SK-N-SH treated with all-trans-retinoic acid at 6 μM for 48 hours (cell line): ENCODE data around the gene TPRG1L.

Source experiments
- ATAC-seq: fragments of 200-7000 bp; cut with Tn5 transposase; 3 replicates; pipeline ENCODE4 v1.9.1; 2020; ENCODE audit warnings: mild to moderate bottlenecking, moderate library complexity
- BACH2 ChIP-seq: fragments of 250-450 bp; sonication (Bioruptor Pico); IDR thresholded peaks from 2 replicates; pipeline ENCODE4 v1.9.0; 2021; ENCODE audit warnings: mild to moderate bottlenecking, borderline replicate concordance
- ESRRG ChIP-seq: fragments of 250-450 bp; sonication (Bioruptor Pico); IDR thresholded peaks from 2 replicates; pipeline ENCODE4 v1.6.1; 2021; ENCODE audit warnings: mild to moderate bottlenecking
- ISL1 ChIP-seq: fragments of 250-450 bp; sonication (Bioruptor Pico); IDR thresholded peaks from 2 replicates; pipeline ENCODE4 v2.1.2; 2022; ENCODE audit warnings: mild to moderate bottlenecking, moderate library complexity
- OSR1 ChIP-seq: fragments of 250-450 bp; sonication (Bioruptor Pico); IDR thresholded peaks from 2 replicates; pipeline ENCODE4 v1.8.0; 2022; ENCODE audit warnings: moderate library complexity, mild to moderate bottlenecking, inconsistent platforms
- PPARA ChIP-seq: fragments of 250-450 bp; sonication (Bioruptor Pico); IDR thresholded peaks from 2 replicates; pipeline ENCODE4 v1.5.0; 2020; ENCODE audit warnings: mild to moderate bottlenecking, borderline replicate concordance
- RARB ChIP-seq: fragments of 250-450 bp; sonication (Bioruptor Pico); IDR thresholded peaks from 2 replicates; pipeline ENCODE4 v1.8.0; 2021; ENCODE audit warnings: mild to moderate bottlenecking, moderate library complexity
- SNAI2 ChIP-seq: fragments of 250-450 bp; sonication (Bioruptor Pico); IDR thresholded peaks from 2 replicates; pipeline ENCODE4 v1.5.0; 2020; ENCODE audit warnings: mild to moderate bottlenecking, moderate library complexity
- TCF4 ChIP-seq: fragments of 250-450 bp; sonication (Bioruptor Pico); IDR thresholded peaks from 2 replicates; pipeline ENCODE4 v1.8.0; 2021; ENCODE audit warnings: mild to moderate bottlenecking, moderate library complexity, borderline replicate concordance
- TOX ChIP-seq: fragments of 250-450 bp; sonication (Bioruptor Pico); IDR thresholded peaks from 2 replicates; pipeline ENCODE4 v1.8.0; 2021; ENCODE audit warnings: mild to moderate bottlenecking, moderate library complexity, borderline replicate concordance
- ZC3H10 ChIP-seq: fragments of 250-450 bp; sonication (Bioruptor Pico); IDR thresholded peaks from 2 replicates; pipeline ENCODE4 v1.5.1; 2021; ENCODE audit warnings: mild to moderate bottlenecking, moderate library complexity
- ZFP3 ChIP-seq: fragments of 250-450 bp; sonication (Bioruptor Pico); IDR thresholded peaks from 2 replicates; pipeline ENCODE4 v1.5.0; 2020; ENCODE audit warnings: mild to moderate bottlenecking, moderate library complexity
- ZFP30 ChIP-seq: fragments of 450-650 bp; formaldehyde crosslinking; IDR thresholded peaks from 2 replicates; pipeline ENCODE4 v1.5.0; 2022; ENCODE audit warnings: mild to moderate bottlenecking, moderate library complexity
- ZNF565 ChIP-seq: fragments of 450-650 bp; formaldehyde crosslinking; conservative IDR thresholded peaks from 2 replicates; pipeline ENCODE4 v1.5.0; 2020; ENCODE audit warnings: low read depth, mild to moderate bottlenecking, moderate library complexity
- ZNF70 ChIP-seq: fragments of 450-650 bp; formaldehyde crosslinking; IDR thresholded peaks from 2 replicates; pipeline ENCODE4 v1.5.0; 2020; ENCODE audit warnings: mild to moderate bottlenecking, moderate library complexity
- ZNF8 ChIP-seq: fragments of 450-650 bp; formaldehyde crosslinking; IDR thresholded peaks from 2 replicates; pipeline ENCODE4 v1.5.0; 2020; ENCODE audit warnings: mild to moderate bottlenecking, moderate library complexity
- TF ChIP-seq, protein P1 (sequence below): fragments of 250-450 bp; sonication (Bioruptor Pico); IDR thresholded peaks from 2 replicates; pipeline ENCODE4 v1.5.1; 2021; ENCODE audit warnings: mild to moderate bottlenecking, moderate library complexity
- TF ChIP-seq, protein P2 (sequence below): fragments of 250-450 bp; sonication (Bioruptor Pico); IDR thresholded peaks from 2 replicates; pipeline ENCODE4 v1.5.0; 2020; ENCODE audit warnings: mild to moderate bottlenecking, moderate library complexity
- TF ChIP-seq, protein P3 (sequence below): fragments of 250-450 bp; sonication (Bioruptor Pico); IDR thresholded peaks from 2 replicates; pipeline ENCODE4 v1.8.0; 2020; ENCODE audit warnings: mild to moderate bottlenecking, moderate library complexity, borderline replicate concordance
- TF ChIP-seq, protein P4 (sequence below): fragments of 250-450 bp; sonication (Bioruptor Pico); IDR thresholded peaks from 2 replicates; pipeline ENCODE4 v1.8.0; 2021; ENCODE audit warnings: low read depth, mild to moderate bottlenecking, moderate library complexity, borderline replicate concordance

The TPRG1L gene

DNA sequence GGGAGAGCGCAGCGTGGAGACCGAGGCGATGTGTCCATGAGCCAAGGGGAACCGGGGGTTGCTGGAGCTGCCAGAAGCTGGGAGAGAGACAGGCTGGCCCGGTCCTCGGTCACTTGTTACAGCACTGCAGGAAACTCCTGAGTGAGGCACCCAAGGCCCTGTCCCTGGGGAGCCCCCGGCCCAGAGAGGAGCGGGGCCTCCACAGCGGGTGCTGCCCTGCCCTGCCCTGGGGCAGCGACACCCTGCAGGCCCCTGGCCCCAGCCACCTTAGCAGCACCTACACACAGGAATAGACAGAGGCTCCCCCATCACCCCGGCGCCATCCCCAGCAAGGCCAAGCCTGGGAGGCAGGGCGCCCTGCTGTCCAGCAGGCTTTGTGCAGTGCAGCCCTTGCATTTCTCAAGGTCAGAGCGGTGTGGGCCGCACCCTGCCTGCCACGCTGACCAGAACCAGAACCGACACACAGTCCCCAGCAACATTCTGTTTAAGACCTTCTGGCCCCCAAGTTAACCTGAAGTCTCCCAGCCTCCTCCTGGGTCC lies 6.9 kb upstream of the TPRG1L start:
- no peak for ATAC-seq
- TF ChIP-seq, protein P1, sequence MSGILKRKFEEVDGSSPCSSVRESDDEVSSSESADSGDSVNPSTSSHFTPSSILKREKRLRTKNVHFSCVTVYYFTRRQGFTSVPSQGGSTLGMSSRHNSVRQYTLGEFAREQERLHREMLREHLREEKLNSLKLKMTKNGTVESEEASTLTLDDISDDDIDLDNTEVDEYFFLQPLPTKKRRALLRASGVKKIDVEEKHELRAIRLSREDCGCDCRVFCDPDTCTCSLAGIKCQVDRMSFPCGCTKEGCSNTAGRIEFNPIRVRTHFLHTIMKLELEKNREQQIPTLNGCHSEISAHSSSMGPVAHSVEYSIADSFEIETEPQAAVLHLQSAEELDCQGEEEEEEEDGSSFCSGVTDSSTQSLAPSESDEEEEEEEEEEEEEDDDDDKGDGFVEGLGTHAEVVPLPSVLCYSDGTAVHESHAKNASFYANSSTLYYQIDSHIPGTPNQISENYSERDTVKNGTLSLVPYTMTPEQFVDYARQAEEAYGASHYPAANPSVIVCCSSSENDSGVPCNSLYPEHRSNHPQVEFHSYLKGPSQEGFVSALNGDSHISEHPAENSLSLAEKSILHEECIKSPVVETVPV = no peak
- TF ChIP-seq TCF4 (no peak), ISL1 (CRISPR knock-in tag) (no peak), OSR1 (CRISPR knock-in tag) (no peak), RARB (CRISPR knock-in tag) (no peak), ESRRG (no peak), ZNF565 (CRISPR knock-in tag) (no peak), SNAI2 (CRISPR knock-in tag) (no peak)
- TF ChIP-seq, protein P2, sequence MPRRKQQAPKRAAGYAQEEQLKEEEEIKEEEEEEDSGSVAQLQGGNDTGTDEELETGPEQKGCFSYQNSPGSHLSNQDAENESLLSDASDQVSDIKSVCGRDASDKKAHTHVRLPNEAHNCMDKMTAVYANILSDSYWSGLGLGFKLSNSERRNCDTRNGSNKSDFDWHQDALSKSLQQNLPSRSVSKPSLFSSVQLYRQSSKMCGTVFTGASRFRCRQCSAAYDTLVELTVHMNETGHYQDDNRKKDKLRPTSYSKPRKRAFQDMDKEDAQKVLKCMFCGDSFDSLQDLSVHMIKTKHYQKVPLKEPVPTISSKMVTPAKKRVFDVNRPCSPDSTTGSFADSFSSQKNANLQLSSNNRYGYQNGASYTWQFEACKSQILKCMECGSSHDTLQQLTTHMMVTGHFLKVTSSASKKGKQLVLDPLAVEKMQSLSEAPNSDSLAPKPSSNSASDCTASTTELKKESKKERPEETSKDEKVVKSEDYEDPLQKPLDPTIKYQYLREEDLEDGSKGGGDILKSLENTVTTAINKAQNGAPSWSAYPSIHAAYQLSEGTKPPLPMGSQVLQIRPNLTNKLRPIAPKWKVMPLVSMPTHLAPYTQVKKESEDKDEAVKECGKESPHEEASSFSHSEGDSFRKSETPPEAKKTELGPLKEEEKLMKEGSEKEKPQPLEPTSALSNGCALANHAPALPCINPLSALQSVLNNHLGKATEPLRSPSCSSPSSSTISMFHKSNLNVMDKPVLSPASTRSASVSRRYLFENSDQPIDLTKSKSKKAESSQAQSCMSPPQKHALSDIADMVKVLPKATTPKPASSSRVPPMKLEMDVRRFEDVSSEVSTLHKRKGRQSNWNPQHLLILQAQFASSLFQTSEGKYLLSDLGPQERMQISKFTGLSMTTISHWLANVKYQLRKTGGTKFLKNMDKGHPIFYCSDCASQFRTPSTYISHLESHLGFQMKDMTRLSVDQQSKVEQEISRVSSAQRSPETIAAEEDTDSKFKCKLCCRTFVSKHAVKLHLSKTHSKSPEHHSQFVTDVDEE (CRISPR knock-in tag) = no peak

DNA sequence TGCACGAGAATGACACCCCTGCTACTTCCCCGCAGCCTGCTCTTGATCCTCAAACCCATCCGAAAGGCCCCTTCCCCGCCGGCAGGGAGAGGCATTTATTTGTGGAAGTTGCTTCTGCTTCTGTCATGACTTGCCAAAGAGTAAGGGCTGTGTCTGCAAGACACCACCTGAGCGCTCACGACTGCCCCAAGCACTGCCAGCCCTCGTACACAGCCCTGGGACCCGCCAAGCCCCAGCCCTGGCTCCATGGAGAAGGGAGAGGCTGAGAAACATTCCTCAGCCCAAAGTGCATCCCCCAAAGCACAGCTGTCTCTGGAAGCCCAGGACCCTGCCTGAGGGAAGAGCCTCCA lies 6.3 kb upstream of the TPRG1L start:
- TF ChIP-seq ESRRG = no peak
- no peak for TF ChIP-seq ZNF8 (CRISPR knock-in tag)
- TF ChIP-seq, protein P1 = no peak
- no peak for TF ChIP-seq TOX (CRISPR knock-in tag)
- no peak for TF ChIP-seq ZFP30 (CRISPR knock-in tag)
- TF ChIP-seq, all 23 proteins: peak for 0
- peak; percentile 5; the same call in 2 of the 3 replicates for ATAC-seq

DNA sequence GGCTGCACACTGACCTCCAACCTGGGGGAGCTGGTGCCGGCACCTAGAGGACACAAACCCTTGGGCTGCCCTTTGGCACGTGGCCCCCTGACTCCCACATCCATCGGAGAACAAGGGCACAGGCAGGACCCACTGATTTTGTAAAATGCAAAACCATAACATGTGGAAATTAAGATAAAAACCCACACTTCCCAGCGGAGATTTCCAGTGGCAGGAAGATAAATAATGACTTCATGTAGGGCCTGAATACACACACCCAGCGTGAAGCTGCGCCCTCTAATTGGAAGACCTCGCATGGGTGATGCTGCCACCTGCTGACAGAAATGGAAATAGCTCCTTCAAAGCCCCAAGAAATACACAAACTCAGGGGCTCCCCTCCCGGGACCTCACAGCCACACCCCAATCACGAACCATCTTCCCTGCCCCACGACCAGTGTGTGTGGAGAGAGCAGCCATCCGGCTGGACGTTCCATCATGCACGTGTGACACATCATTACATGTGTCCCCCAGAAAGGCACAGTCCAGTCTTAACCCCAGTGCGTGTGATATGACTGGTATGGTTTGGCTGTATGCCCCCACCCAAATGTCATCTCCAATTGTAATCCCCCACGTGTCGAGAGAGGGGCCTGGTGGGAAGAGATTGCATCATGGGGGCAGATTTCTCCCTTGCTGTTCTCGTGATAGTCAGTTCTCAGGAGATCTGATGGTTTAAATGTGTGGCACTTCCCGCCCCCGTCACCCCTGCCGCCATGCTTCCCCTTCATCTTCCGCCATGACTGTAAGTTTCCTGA lies 5.7 kb upstream of the TPRG1L start:
- peak; percentile 83 for ATAC-seq
- TF ChIP-seq, protein P3, sequence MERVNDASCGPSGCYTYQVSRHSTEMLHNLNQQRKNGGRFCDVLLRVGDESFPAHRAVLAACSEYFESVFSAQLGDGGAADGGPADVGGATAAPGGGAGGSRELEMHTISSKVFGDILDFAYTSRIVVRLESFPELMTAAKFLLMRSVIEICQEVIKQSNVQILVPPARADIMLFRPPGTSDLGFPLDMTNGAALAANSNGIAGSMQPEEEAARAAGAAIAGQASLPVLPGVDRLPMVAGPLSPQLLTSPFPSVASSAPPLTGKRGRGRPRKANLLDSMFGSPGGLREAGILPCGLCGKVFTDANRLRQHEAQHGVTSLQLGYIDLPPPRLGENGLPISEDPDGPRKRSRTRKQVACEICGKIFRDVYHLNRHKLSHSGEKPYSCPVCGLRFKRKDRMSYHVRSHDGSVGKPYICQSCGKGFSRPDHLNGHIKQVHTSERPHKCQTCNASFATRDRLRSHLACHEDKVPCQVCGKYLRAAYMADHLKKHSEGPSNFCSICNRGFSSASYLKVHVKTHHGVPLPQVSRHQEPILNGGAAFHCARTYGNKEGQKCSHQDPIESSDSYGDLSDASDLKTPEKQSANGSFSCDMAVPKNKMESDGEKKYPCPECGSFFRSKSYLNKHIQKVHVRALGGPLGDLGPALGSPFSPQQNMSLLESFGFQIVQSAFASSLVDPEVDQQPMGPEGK = no peak
- TF ChIP-seq ZNF70 (CRISPR knock-in tag) = no peak

DNA sequence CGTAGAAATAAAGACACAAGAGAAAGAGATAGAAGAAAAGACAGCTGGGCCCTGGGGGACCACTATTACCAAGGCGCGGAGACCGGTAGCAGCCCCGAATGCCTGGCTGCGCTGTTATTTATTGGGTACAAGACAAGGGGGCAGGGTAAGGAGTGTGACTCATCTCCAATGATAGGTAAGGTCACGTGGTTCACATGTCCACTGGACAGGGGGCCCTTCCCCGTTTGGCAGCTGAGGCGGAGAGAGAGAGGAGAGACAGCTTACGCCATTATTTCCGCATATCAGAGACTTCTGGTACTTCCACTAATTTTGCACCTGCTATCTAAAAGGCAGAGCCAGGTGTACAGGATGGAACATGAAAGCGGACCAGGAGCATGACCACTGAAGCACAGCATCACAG lies 4.1 kb upstream of the TPRG1L start:
- no peak for ATAC-seq
- no peak for TF ChIP-seq ISL1 (CRISPR knock-in tag)
- TF ChIP-seq ZC3H10 (CRISPR knock-in tag) = no peak
- no peak for TF ChIP-seq ESRRG
- TF ChIP-seq SNAI2 (CRISPR knock-in tag) = no peak
- TF ChIP-seq, protein P3 = no peak
- TF ChIP-seq RARB (CRISPR knock-in tag) = no peak
- no peak for TF ChIP-seq ZNF8 (CRISPR knock-in tag)
- TF ChIP-seq ZFP3 (CRISPR knock-in tag) = no peak
- TF ChIP-seq PPARA = no peak
- TF ChIP-seq, protein P2 (CRISPR knock-in tag) = no peak
- no peak for TF ChIP-seq BACH2 (CRISPR knock-in tag)
- TF ChIP-seq, protein P4, sequence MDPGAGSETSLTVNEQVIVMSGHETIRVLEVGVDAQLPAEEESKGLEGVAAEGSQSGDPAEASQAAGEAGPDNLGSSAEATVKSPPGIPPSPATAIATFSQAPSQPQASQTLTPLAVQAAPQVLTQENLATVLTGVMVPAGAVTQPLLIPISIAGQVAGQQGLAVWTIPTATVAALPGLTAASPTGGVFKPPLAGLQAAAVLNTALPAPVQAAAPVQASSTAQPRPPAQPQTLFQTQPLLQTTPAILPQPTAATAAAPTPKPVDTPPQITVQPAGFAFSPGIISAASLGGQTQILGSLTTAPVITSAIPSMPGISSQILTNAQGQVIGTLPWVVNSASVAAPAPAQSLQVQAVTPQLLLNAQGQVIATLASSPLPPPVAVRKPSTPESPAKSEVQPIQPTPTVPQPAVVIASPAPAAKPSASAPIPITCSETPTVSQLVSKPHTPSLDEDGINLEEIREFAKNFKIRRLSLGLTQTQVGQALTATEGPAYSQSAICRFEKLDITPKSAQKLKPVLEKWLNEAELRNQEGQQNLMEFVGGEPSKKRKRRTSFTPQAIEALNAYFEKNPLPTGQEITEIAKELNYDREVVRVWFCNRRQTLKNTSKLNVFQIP = no peak
- TF ChIP-seq ZNF565 (CRISPR knock-in tag) = no peak
